ENCODE data around the gene GRIK1. TPM values are rescaled to one million over a fixed set of nuclear protein-coding genes. Genes with fewer than 3 reads are reported as not detected.
"Not testable (repeated sequence)": the region's sequence is repeated elsewhere in the genome, so short reads cannot be mapped to it uniquely, and the experiment has no call there.

Gene GRIK1
- total RNA-seq, 1 experiment from 2014 or later = not detected

- H3K9ac ChIP-seq (ENCODE audit: low read length); H3K4me3 ChIP-seq (ENCODE audit: low read length); DNase-seq; H3K79me2 ChIP-seq (ENCODE audit: low read length); H3K4me2 ChIP-seq (ENCODE audit: low read depth, low read length, poor library complexity, severe bottlenecking); H4K20me1 ChIP-seq (ENCODE audit: insufficient read depth, low read depth, low read length); H3K9me3 ChIP-seq (ENCODE audit: low read length); H3K4me1 ChIP-seq (ENCODE audit: low read length); H3K9me2 ChIP-seq (replicated peaks; ENCODE audit: insufficient read depth, low read length); H3K27ac ChIP-seq (ENCODE audit: low read length); H3K36me3 ChIP-seq (ENCODE audit: insufficient read depth, low read length); H2AFZ ChIP-seq (ENCODE audit: low read length); H3K27me3 ChIP-seq (ENCODE audit: low read length): not testable (repeated sequence)
These were observed 18.2 kb upstream of the GRIK1 start for GRCh38 chr21:29958035-29958434.

DNA sequence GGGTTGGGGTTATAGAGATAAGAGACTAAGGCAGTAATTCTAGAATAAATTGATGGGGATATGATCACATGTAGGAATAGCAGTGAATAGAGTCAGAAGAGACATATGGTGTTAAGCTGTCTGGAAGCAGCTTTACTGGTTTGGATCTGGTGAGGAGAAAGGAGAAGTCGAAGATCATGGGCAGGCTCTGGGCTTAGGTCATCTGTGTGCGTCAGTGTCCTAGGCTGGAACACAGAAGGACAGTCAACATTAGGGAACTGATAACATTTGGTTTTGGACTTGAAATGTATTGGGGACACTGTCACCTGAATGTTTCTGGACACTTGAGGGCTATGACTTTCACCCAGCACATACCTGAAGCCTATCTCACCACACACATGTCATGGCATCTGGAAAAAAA, 13.9 kb upstream of the GRIK1 start:
- Histone ChIP-seq H3K27ac (ENCODE audit: low read length) (no peak overlapping the region), H3K9ac (ENCODE audit: low read length) (no peak overlapping the region), H4K20me1 (ENCODE audit: insufficient read depth, low read depth, low read length) (no peaks in the 10 kb centered on the region)

DNA sequence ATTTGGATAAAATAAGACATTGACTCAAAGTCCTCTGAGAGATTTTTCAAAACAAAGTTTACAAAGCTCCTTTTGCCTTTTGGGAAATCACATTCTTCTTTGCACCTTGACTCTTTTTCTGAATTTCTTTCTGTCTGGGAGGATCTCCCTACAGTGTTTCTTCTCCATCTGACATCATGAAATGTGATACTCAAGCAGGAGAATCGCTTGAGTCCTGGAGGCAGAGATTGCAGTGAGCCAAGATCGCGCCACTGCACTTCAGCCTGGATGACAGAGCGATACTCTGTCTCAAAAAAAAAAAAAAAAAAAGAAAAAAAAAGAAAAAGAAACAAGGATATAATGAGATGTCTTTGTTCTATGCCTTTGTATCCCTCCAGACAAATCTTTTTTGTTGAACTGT, 13.3 kb upstream of the GRIK1 start:
- Histone ChIP-seq H3K4me3 (ENCODE audit: low read length) (no peak overlapping the region), H3K27ac (ENCODE audit: low read length) (no peak overlapping the region), H2AFZ (ENCODE audit: low read length) (no peak overlapping the region), H3K4me2 (ENCODE audit: low read depth, low read length, poor library complexity, severe bottlenecking) (no peak overlapping the region), H3K9me2 (replicated peaks; ENCODE audit: insufficient read depth, low read length) (no peaks in the 10 kb centered on the region), H3K9ac (ENCODE audit: low read length) (no peak overlapping the region), H3K36me3 (ENCODE audit: insufficient read depth, low read length) (no peaks in the 10 kb centered on the region), H3K4me1 (ENCODE audit: low read length) (no peaks in the 10 kb centered on the region), H3K9me3 (ENCODE audit: low read length) (no peaks in the 10 kb centered on the region), H3K79me2 (ENCODE audit: low read length) (no peaks in the 10 kb centered on the region), H3K27me3 (ENCODE audit: low read length) (no peaks in the 10 kb centered on the region), H4K20me1 (ENCODE audit: insufficient read depth, low read depth, low read length) (no peaks in the 10 kb centered on the region)
- DNase-seq = no peak

More for the DNA sequence above, 13.9 kb upstream of the GRIK1 start:
- no peaks in the 10 kb centered on the region for H3K9me3 ChIP-seq (ENCODE audit: low read length)
- H3K79me2 ChIP-seq (ENCODE audit: low read length) = no peaks in the 10 kb centered on the region
- H3K4me3 ChIP-seq (ENCODE audit: low read length) = no peak overlapping the region
- no peak overlapping the region for H3K4me2 ChIP-seq (ENCODE audit: low read depth, low read length, poor library complexity, severe bottlenecking)
- no peaks in the 10 kb centered on the region for H3K9me2 ChIP-seq (replicated peaks; ENCODE audit: insufficient read depth, low read length)
- H3K27me3 ChIP-seq (ENCODE audit: low read length) = no peaks in the 10 kb centered on the region
- DNase-seq = no peak
- no peaks in the 10 kb centered on the region for H3K36me3 ChIP-seq (ENCODE audit: insufficient read depth, low read length)
- no peak overlapping the region for H2AFZ ChIP-seq (ENCODE audit: low read length)
- H3K4me1 ChIP-seq (ENCODE audit: low read length) = no peaks in the 10 kb centered on the region

GRCh38 chr21:29951911-29952310, 12.1 kb upstream of the GRIK1 start:
- Histone ChIP-seq H4K20me1 (ENCODE audit: insufficient read depth, low read depth, low read length) (no peaks in the 10 kb centered on the region), H3K27ac (ENCODE audit: low read length) (no peak overlapping the region), H3K79me2 (ENCODE audit: low read length) (no peaks in the 10 kb centered on the region), H3K4me2 (ENCODE audit: low read depth, low read length, poor library complexity, severe bottlenecking) (no peak overlapping the region), H3K9me3 (ENCODE audit: low read length) (no peaks in the 10 kb centered on the region), H3K4me1 (ENCODE audit: low read length) (no peaks in the 10 kb centered on the region), H3K9me2 (replicated peaks; ENCODE audit: insufficient read depth, low read length) (no peaks in the 10 kb centered on the region), H2AFZ (ENCODE audit: low read length) (no peak overlapping the region), H3K9ac (ENCODE audit: low read length) (no peak overlapping the region), H3K27me3 (ENCODE audit: low read length) (no peaks in the 10 kb centered on the region), H3K36me3 (ENCODE audit: insufficient read depth, low read length) (no peaks in the 10 kb centered on the region), H3K4me3 (ENCODE audit: low read length) (no peak overlapping the region)
- no peak for DNase-seq

- H3K79me2 ChIP-seq (ENCODE audit: low read length) = no peaks in the 10 kb centered on the region
- no peaks in the 10 kb centered on the region for H4K20me1 ChIP-seq (ENCODE audit: insufficient read depth, low read depth, low read length)
- no peak overlapping the region for H3K9ac ChIP-seq (ENCODE audit: low read length)
- H3K9me3 ChIP-seq (ENCODE audit: low read length) = no peaks in the 10 kb centered on the region
- H3K27me3 ChIP-seq (ENCODE audit: low read length) = no peaks in the 10 kb centered on the region
- no peaks in the 10 kb centered on the region for H3K36me3 ChIP-seq (ENCODE audit: insufficient read depth, low read length)
- no peak for DNase-seq
- no peak overlapping the region for H2AFZ ChIP-seq (ENCODE audit: low read length)
- no peak overlapping the region for H3K27ac ChIP-seq (ENCODE audit: low read length)
- H3K4me2 ChIP-seq (ENCODE audit: low read depth, low read length, poor library complexity, severe bottlenecking) = no peak overlapping the region
- no peak overlapping the region for H3K4me3 ChIP-seq (ENCODE audit: low read length)
- no peaks in the 10 kb centered on the region for H3K9me2 ChIP-seq (replicated peaks; ENCODE audit: insufficient read depth, low read length)
- no peaks in the 10 kb centered on the region for H3K4me1 ChIP-seq (ENCODE audit: low read length)
These were observed 10.2 kb upstream of the GRIK1 start for GRCh38 chr21:29949991-29950390.

DNA sequence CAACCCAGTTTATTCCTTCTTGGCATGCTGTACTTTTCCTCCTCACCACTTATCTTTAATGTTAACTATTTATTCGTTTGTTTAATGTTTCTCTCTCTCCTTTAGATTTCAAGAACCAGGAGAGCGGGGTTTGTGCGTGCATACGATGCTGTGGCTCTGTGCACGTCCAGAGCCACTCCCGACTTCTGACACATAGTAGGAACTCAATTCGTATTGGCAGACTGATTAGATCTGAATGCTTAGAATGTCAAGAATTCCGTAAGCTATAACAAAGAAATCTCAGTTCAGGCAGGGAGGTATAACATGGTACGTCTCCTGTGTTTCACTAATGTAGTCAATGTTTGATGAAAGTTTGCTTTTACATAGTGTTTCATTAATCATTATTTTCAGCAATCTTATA, 7.3 kb upstream of the GRIK1 start:
- H3K4me3 ChIP-seq (ENCODE audit: low read length) = no peak overlapping the region
- no peak for DNase-seq
- no peaks in the 10 kb centered on the region for H3K4me1 ChIP-seq (ENCODE audit: low read length)
- no peak overlapping the region for H3K27ac ChIP-seq (ENCODE audit: low read length)
- H3K9me3 ChIP-seq (ENCODE audit: low read length) = no peaks in the 10 kb centered on the region
- H3K9ac ChIP-seq (ENCODE audit: low read length) = no peak overlapping the region
- no peaks in the 10 kb centered on the region for H3K9me2 ChIP-seq (replicated peaks; ENCODE audit: insufficient read depth, low read length)
- H3K4me2 ChIP-seq (ENCODE audit: low read depth, low read length, poor library complexity, severe bottlenecking) = no peak overlapping the region
- H2AFZ ChIP-seq (ENCODE audit: low read length) = no peak overlapping the region
- H3K79me2 ChIP-seq (ENCODE audit: low read length) = no peaks in the 10 kb centered on the region
- no peaks in the 10 kb centered on the region for H4K20me1 ChIP-seq (ENCODE audit: insufficient read depth, low read depth, low read length)
- H3K36me3 ChIP-seq (ENCODE audit: insufficient read depth, low read length) = no peaks in the 10 kb centered on the region
- no peaks in the 10 kb centered on the region for H3K27me3 ChIP-seq (ENCODE audit: low read length)

DNA sequence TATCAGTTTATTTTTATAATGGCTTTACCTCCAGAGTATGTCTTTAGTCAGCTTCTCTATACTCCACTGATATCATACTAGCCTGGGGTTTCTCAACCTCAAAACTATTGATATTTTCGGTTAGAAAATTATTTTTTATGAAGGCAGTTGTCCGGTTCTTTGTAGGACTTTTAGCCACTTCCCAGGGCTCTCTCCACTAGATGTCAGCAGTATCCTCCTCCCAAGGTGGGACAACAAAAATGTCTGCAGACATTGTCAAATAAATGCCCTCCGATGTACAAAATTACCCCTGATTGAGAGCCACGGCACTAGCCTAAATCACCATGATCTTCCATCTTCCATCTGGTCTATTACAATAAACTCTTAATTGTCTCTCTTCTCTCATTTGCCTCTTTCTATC, 4.1 kb upstream of the GRIK1 start:
- Histone ChIP-seq H3K4me1 (ENCODE audit: low read length) (no peaks in the 10 kb centered on the region), H2AFZ (ENCODE audit: low read length) (no peak overlapping the region), H3K27ac (ENCODE audit: low read length) (no peak overlapping the region), H3K9me2 (replicated peaks; ENCODE audit: insufficient read depth, low read length) (no peaks in the 10 kb centered on the region), H3K36me3 (ENCODE audit: insufficient read depth, low read length) (no peaks in the 10 kb centered on the region), H3K27me3 (ENCODE audit: low read length) (no peaks in the 10 kb centered on the region), H3K4me3 (ENCODE audit: low read length) (no peak overlapping the region), H3K4me2 (ENCODE audit: low read depth, low read length, poor library complexity, severe bottlenecking) (no peak overlapping the region), H3K9me3 (ENCODE audit: low read length) (no peaks in the 10 kb centered on the region), H3K79me2 (ENCODE audit: low read length) (no peaks in the 10 kb centered on the region), H3K9ac (ENCODE audit: low read length) (no peak overlapping the region), H4K20me1 (ENCODE audit: insufficient read depth, low read depth, low read length) (no peaks in the 10 kb centered on the region)
- DNase-seq = no peak

DNA sequence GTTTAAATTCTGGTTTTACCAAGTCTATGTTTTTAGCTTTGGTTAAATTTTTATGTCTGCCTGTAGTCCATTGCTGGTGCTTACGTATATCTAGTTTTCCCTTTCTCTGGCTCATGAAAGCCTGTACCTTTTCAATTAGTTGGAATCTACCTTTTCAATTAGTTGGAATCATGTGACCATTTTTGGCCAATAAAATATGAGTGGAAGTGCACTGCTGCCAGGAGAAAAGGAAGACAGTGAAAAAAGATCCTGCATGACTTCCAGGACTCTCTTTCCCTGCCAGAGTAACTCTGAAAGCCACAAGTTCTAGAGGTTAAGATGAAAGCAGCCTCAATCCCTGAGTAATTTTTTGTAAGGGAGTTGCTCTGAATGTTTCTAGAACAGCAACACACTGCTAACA, 2.2 kb upstream of the GRIK1 start:
- Histone ChIP-seq H3K9me3 (ENCODE audit: low read length) (no peaks in the 10 kb centered on the region), H3K4me2 (ENCODE audit: low read depth, low read length, poor library complexity, severe bottlenecking) (no peak overlapping the region), H3K9me2 (replicated peaks; ENCODE audit: insufficient read depth, low read length) (no peaks in the 10 kb centered on the region), H3K9ac (ENCODE audit: low read length) (no peak overlapping the region), H4K20me1 (ENCODE audit: insufficient read depth, low read depth, low read length) (no peaks in the 10 kb centered on the region), H3K79me2 (ENCODE audit: low read length) (no peaks in the 10 kb centered on the region), H3K4me1 (ENCODE audit: low read length) (no peaks in the 10 kb centered on the region), H3K27me3 (ENCODE audit: low read length) (no peaks in the 10 kb centered on the region), H3K27ac (ENCODE audit: low read length) (no peak overlapping the region), H3K4me3 (ENCODE audit: low read length) (no peak overlapping the region), H2AFZ (ENCODE audit: low read length) (no peak overlapping the region), H3K36me3 (ENCODE audit: insufficient read depth, low read length) (no peaks in the 10 kb centered on the region)
- no peak for DNase-seq

DNA sequence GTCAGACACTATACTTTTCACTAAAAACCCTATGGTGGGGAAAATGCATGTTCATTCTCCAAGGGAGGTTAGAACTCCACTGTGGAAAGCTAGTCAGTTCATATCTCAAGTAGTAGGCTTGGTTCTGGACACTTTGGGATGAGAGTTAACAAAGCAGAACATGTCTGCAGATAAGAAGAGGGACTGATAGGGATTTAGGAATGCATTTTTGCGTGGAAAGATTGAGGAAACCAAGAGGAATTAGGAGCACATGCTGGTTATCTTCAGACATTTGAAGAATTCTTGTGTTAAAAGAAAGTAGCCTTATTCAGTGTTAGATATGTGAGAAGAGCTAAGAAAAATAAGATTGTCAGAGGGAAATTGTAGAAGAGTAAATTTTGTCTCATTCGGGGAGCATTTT, 1.2 kb upstream of the GRIK1 start:
- Histone ChIP-seq H2AFZ (ENCODE audit: low read length) (no peak overlapping the region), H3K9me3 (ENCODE audit: low read length) (no peaks in the 10 kb centered on the region), H3K9ac (ENCODE audit: low read length) (no peak overlapping the region), H3K27ac (ENCODE audit: low read length) (no peak overlapping the region), H3K27me3 (ENCODE audit: low read length) (no peaks in the 10 kb centered on the region), H3K4me2 (ENCODE audit: low read depth, low read length, poor library complexity, severe bottlenecking) (no peak overlapping the region), H3K79me2 (ENCODE audit: low read length) (no peaks in the 10 kb centered on the region), H4K20me1 (ENCODE audit: insufficient read depth, low read depth, low read length) (no peaks in the 10 kb centered on the region), H3K4me1 (ENCODE audit: low read length) (no peaks in the 10 kb centered on the region), H3K4me3 (ENCODE audit: low read length) (no peak overlapping the region), H3K9me2 (replicated peaks; ENCODE audit: insufficient read depth, low read length) (no peaks in the 10 kb centered on the region), H3K36me3 (ENCODE audit: insufficient read depth, low read length) (no peaks in the 10 kb centered on the region)
- DNase-seq = no peak

All from Karpas-422 (cell line).